ENCODE data around the gene LKAAEAR1. TPM values are rescaled to one million over a fixed set of nuclear protein-coding genes. Genes with fewer than 3 reads are reported as not detected.

Gene LKAAEAR1
- total and polyA plus RNA-seq, 7 donors, result 0.19 to 1.5 TPM; not detected in 5

DNA sequence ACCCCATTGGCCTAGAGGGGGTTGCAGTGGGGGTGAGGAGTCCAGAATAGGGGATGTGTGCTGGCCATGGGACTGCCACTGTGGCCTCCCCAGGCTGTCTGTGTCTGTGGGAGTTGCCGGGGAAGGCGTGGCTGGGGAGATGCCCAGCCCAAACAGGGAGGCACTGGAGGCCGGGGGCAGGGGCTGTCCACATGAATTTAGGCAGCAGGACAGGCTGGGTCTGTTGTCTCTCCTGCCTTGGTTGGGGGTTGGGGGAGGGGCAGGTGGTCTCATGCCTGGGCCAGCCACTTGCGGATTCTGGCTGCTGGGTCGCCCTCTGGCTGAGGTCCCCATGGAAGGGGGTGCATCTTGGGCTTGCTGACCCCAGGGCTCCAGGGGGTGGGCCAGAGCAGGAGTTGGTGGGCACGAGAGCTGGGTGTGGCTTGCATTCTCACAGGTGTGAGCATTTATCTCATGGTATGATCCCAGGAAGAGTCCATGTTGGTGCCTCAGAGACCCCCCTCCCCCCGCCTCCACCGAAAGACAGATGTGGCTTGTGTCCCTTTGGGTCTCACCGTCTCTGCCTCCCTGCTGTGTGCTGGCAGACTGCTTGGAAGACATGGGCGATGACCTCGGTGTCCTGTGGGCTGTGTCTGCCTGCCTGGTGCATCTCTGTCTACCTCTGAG is 38.7 kb downstream of the LKAAEAR1 start:
- H3K27ac ChIP-seq, result peak overlapping the region in 2 of 4 donors; percentile 19 to 30
- no peaks in the 10 kb centered on the region for H3K36me3 ChIP-seq
- H3K4me1 ChIP-seq, result peaks cover 0 to 35% (median 26%) of the 10 kb centered on the region in 4 donors
- intact Hi-C loops (cut with DNase I), result no loop called here
- WGBS, 2 donors, result 51 to 72% methylated on average over 11 of the region's 11 CpGs
- TF ChIP-seq POLR2A (IDR thresholded peaks at IDR 0.05) (no peak), EP300 (IDR thresholded peaks at IDR 0.05) (no peak), POLR2AphosphoS5 (IDR thresholded peaks at IDR 0.05) (no peak)
- TF ChIP-seq, protein P1, sequence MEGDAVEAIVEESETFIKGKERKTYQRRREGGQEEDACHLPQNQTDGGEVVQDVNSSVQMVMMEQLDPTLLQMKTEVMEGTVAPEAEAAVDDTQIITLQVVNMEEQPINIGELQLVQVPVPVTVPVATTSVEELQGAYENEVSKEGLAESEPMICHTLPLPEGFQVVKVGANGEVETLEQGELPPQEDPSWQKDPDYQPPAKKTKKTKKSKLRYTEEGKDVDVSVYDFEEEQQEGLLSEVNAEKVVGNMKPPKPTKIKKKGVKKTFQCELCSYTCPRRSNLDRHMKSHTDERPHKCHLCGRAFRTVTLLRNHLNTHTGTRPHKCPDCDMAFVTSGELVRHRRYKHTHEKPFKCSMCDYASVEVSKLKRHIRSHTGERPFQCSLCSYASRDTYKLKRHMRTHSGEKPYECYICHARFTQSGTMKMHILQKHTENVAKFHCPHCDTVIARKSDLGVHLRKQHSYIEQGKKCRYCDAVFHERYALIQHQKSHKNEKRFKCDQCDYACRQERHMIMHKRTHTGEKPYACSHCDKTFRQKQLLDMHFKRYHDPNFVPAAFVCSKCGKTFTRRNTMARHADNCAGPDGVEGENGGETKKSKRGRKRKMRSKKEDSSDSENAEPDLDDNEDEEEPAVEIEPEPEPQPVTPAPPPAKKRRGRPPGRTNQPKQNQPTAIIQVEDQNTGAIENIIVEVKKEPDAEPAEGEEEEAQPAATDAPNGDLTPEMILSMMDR (IDR thresholded peaks at IDR 0.05), result no peak
- H3K9me3 ChIP-seq, result no peaks in the 10 kb centered on the region
- DNase-seq, result no peak
- peaks cover 48 to 96% (median 88%) of the 10 kb centered on the region in 3 donors for H3K27me3 ChIP-seq
- H3K4me3 ChIP-seq, result no peak overlapping the region

DNA sequence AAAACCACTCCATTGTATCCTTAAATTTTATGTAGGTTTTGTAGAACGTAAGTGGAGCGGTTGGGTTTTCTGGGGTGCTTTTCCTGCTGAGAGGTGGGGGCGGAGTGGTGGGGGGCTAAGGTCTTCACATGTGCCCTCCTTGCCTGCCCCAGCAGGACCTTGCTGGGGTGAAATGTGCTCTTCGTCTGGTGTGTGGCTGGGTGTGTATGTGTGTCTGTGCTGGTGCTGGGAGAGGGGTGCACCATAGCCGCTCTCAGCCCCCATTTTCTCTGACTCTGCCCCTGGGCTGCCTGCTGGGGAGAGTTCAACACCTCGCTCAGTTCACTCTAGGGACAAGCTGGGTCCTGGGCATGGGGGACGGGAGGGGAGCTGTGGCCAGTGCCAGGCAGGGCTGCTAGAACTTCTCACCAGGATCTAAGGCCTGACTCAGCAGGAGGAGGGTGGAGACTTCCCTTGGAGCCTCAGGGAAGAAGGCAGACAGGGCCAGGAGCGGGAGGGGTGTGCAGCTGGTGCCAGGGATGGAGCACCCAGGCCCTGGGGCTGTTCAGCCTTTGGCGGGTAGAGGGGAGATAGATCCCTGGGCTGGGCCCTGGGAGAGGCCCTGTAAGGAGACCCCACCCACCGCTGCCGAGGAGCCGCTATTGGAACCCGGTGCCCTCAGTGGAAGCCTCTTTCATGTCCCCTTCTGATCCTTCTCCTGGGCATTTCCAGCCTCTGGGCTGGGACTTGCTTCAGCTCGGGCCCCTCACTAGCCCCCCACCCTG is 39.5 kb downstream of the LKAAEAR1 start:
- Histone ChIP-seq H3K9me3 (no peaks in the 10 kb centered on the region), H3K36me3 (no peaks in the 10 kb centered on the region), H3K27me3 (peaks cover 50 to 96% (median 88%) of the 10 kb centered on the region in 3 donors), H3K4me1 (peaks cover 0 to 32% (median 24%) of the 10 kb centered on the region in 4 donors), H3K27ac (peak overlapping the region in 2 of 4 donors; percentile 19 to 30), H3K4me3 (no peak overlapping the region)
- intact Hi-C loops (cut with DNase I), result no loop called here
- TF ChIP-seq, protein P1 (IDR thresholded peaks at IDR 0.05), result no peak
- no peak for TF ChIP-seq EP300 (IDR thresholded peaks at IDR 0.05)
- TF ChIP-seq POLR2A (IDR thresholded peaks at IDR 0.05), result no peak
- no peak for TF ChIP-seq POLR2AphosphoS5 (IDR thresholded peaks at IDR 0.05)
- WGBS, 2 donors, result 60 to 74% methylated on average over 14 of the region's 14 CpGs
- DNase-seq, result no peak

DNA sequence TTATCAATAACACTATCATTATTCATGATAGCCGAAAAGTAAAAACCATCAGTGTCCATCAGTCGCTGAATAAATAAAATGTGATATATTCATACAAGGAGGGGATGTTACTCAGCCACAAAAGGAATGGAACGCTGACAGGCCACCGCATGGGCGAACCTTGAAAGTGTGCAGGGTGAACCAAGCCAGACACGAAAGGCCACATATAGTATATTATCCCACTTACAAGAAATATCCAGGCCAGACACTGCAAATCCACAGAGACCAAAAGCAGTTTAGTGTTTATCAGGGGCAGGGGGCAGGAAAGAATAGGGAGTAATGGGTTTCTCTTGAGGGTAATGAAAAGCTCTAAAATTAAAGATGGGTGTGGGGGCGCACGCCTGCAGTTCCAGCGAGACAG is 40.4 kb downstream of the LKAAEAR1 start:
- TF ChIP-seq POLR2A (IDR thresholded peaks at IDR 0.05) (no peak), POLR2AphosphoS5 (IDR thresholded peaks at IDR 0.05) (no peak), EP300 (IDR thresholded peaks at IDR 0.05) (no peak)
- TF ChIP-seq, protein P1 (IDR thresholded peaks at IDR 0.05), result no peak
- no peak for DNase-seq
- no peak overlapping the region for H3K4me3 ChIP-seq
- no peak overlapping the region for H3K27ac ChIP-seq
- H3K9me3 ChIP-seq, result no peaks in the 10 kb centered on the region
- H3K27me3 ChIP-seq, result peaks cover 49 to 99% (median 89%) of the 10 kb centered on the region in 3 donors
- no peaks in the 10 kb centered on the region for H3K36me3 ChIP-seq
- WGBS, 2 donors, result 74 to 84% methylated on average over 9 of the region's 9 CpGs
- H3K4me1 ChIP-seq, result peaks cover 0 to 34% (median 27%) of the 10 kb centered on the region in 4 donors
- intact Hi-C loops (cut with DNase I), result no loop called here

DNA sequence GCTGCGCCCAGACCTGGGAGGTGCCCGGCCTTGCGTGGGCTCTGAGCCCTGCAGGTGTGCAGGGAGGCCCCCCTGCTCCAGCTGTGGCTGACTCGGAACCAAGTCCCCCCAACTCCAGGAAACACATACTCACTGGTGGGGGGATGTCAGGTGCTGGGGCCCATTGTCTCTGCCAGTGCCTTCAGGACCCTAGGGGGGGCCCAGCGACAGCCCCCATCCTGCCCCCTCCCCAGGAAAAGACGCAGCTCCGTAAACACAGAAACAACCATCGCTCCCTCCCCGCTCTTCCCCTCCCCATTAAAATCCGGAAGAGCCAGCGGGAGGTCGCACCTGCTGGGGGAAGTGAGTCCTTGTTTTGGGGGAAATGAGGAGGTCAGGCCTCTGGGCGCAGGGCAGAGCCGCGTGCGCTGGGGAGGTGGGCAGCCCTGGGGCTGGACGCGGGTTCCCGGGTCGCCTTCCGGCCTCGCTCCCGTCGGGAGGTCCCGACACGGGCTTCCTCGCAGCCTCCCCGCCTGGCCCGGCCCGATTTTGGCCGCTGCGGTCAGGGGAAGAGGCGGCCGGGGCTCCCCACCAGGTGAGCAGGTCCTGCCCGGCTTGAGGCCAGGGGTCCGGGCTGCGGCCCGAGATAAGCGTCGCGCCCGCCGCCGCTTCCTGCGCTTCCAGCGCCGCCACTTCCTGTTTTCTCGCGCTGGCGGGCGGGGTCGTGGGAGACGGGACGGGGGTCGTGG is 42.0 kb downstream of the LKAAEAR1 start:
- intact Hi-C loops (cut with DNase I), result no loop called here
- WGBS, 2 donors, result 1 to 4% methylated on average over 55 of the region's 55 CpGs

More for the DNA sequence above, 42.0 kb downstream of the LKAAEAR1 start:
- Histone ChIP-seq H3K4me1 (peaks cover 0 to 40% (median 33%) of the 10 kb centered on the region in 4 donors), H3K27me3 (peaks cover 46 to 99% (median 90%) of the 10 kb centered on the region in 3 donors), H3K9me3 (no peaks in the 10 kb centered on the region), H3K4me3 (peak overlapping the region in 3 of 4 donors; percentile 16 to 45 (median 39)), H3K36me3 (no peaks in the 10 kb centered on the region), H3K27ac (peak overlapping the region; percentile 10 to 69 (median 50))
- TF ChIP-seq POLR2A (IDR thresholded peaks at IDR 0.05) (no peak), POLR2AphosphoS5 (IDR thresholded peaks at IDR 0.05) (peak in 1 of 4 donors; percentile 7), EP300 (IDR thresholded peaks at IDR 0.05) (no peak)
- DNase-seq, result no peak
